ENCODE measurements around the gene RCAN2. TPM values are rescaled to one million over a fixed set of nuclear protein-coding genes. Genes with fewer than 3 reads are reported as not detected.

RCAN2 gene
- total and polyA plus RNA-seq, 7 experiments from 2014 or later, result 1.0 TPM; not detected in 6

DNA sequence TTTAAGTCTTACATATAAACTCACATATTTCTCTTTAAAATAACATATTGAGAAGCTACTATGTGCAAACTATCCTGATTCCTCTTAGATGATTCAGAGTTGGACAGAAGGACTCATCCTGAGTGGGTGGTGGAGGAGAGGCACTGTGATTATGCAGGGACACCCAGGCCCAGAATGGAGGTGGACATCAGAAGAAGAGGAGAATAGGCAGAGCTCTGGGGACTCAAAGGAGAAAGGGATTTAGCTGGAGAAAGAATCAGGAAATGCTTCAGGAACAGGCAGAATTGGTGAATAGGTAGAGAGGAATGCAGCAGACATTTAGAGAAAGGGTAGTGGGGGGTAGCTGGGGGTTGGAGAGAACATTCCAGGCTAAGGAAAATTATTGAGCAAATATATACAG is 17.4 kb downstream of the RCAN2 start:
- Histone ChIP-seq H3K27me3 (ENCODE audit: control insufficient read depth in 2 of 2, insufficient read depth in 2 of 2, low read length in 2 of 2) (no peaks in the 10 kb centered on the region), H3K27ac (ENCODE audit: low read depth, low read length) (no peak overlapping the region), H3K36me3 (ENCODE audit: control insufficient read depth in 2 of 3, insufficient read depth in 3 of 3, low read length in 3 of 3) (no peaks in the 10 kb centered on the region), H3K4me3 (ENCODE audit: low read length) (no peak overlapping the region), H3K4me1 (ENCODE audit: control insufficient read depth in 2 of 2, insufficient read depth in 2 of 2, low read length in 2 of 2) (no peaks in the 10 kb centered on the region), H3K9me3 (ENCODE audit: control insufficient read depth in 2 of 3, low read length in 3 of 3) (no peaks in the 10 kb centered on the region)
- intact Hi-C loops (cut with micrococcal nuclease), result no loop called here
- POLR2A ChIA-PET, result no interaction called here
- Mint-ChIP-seq H3K4me1 (no peaks in the 10 kb centered on the region), H3K36me3 (no peaks in the 10 kb centered on the region), H3K4me3 (no peak overlapping the region), H3K27me3 (peaks cover 5 to 50% (median 38%) of the 10 kb centered on the region in 5 donors), H3K9me3 (peaks cover 0 to 5% (median 0%) of the 10 kb centered on the region in 11 donors), H3K27ac (no peak overlapping the region)
- CTCF ChIA-PET, result no interaction called here
- ATAC-seq (no peak), DNase-seq (no peak)

DNA sequence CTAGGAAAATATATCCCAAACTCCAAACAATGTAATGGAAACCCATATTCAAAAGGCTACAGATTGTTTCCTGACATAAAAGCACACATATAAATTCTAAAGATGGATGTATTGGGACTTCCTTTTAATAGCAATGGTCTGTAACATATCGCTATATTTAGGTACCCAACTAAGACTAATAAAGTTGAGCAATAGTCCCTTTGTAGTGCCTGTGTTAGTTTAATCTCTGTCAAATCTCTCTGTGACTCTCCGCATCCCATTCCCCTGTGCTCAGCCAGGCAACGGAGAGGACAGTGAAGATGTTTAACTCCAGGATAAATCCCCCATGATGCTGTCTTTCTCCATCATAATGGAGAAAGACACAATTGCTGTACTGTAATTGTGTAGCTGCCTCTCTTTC is 19.0 kb downstream of the RCAN2 start:
- Mint-ChIP-seq H3K27ac (no peak overlapping the region), H3K4me3 (no peak overlapping the region), H3K36me3 (no peaks in the 10 kb centered on the region), H3K9me3 (peaks cover 0 to 5% (median 0%) of the 10 kb centered on the region in 11 donors), H3K27me3 (peaks cover 2 to 50% (median 39%) of the 10 kb centered on the region in 5 donors), H3K4me1 (no peaks in the 10 kb centered on the region)
- ATAC-seq, result no peak
- Histone ChIP-seq H3K9me3 (ENCODE audit: control insufficient read depth in 2 of 3, low read length in 3 of 3) (no peaks in the 10 kb centered on the region), H3K36me3 (ENCODE audit: control insufficient read depth in 2 of 3, insufficient read depth in 3 of 3, low read length in 3 of 3) (no peaks in the 10 kb centered on the region), H3K27ac (ENCODE audit: low read depth, low read length) (no peak overlapping the region), H3K4me3 (ENCODE audit: low read length) (no peak overlapping the region), H3K27me3 (ENCODE audit: control insufficient read depth in 2 of 2, insufficient read depth in 2 of 2, low read length in 2 of 2) (no peaks in the 10 kb centered on the region), H3K4me1 (ENCODE audit: control insufficient read depth in 2 of 2, insufficient read depth in 2 of 2, low read length in 2 of 2) (no peaks in the 10 kb centered on the region)
- no peak for DNase-seq
- intact Hi-C loops (cut with micrococcal nuclease), result no loop called here
- ChIA-PET CTCF (no interaction called here), POLR2A (no interaction called here)

DNA sequence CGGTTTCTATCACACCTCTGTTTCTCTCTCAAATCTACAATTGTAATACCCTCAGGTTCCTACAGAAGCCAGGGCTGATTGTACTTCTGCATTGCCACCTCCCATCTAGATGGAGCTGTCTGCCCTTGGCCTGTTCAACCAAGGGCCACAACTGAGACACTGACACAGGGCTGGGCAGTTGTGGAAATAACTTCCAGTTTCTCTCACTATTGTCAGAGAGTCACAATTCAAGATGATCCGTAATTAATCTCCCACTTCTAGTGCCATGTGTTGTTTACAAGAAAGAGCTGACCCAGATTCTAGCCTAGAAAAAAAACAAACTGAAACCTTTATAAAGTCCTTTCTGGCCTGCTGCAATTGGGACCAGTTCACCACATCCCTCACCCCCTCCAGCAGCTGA is 22.2 kb downstream of the RCAN2 start:
- ChIA-PET CTCF (no interaction called here), POLR2A (no interaction called here)
- peaks cover 9 to 40% (median 35%) of the 10 kb centered on the region in 5 donors for H3K27me3 Mint-ChIP-seq
- H3K9me3 ChIP-seq (ENCODE audit: control insufficient read depth in 2 of 3, low read length in 3 of 3), result no peaks in the 10 kb centered on the region
- H3K4me1 ChIP-seq (ENCODE audit: control insufficient read depth in 2 of 2, insufficient read depth in 2 of 2, low read length in 2 of 2), result no peaks in the 10 kb centered on the region
- H3K4me3 ChIP-seq (ENCODE audit: low read length), result no peak overlapping the region
- H3K36me3 ChIP-seq (ENCODE audit: control insufficient read depth in 2 of 3, insufficient read depth in 3 of 3, low read length in 3 of 3), result no peaks in the 10 kb centered on the region
- H3K9me3 Mint-ChIP-seq, result peaks cover 0 to 5% (median 0%) of the 10 kb centered on the region in 11 donors
- no peak for DNase-seq
- ATAC-seq, result no peak
- H3K27me3 ChIP-seq (ENCODE audit: control insufficient read depth in 2 of 2, insufficient read depth in 2 of 2, low read length in 2 of 2), result no peaks in the 10 kb centered on the region
- intact Hi-C loops (cut with micrococcal nuclease), result no loop called here
- H3K4me3 Mint-ChIP-seq, result no peak overlapping the region
- no peaks in the 10 kb centered on the region for H3K36me3 Mint-ChIP-seq
- H3K27ac ChIP-seq (ENCODE audit: low read depth, low read length), result no peak overlapping the region
- H3K4me1 Mint-ChIP-seq, result no peaks in the 10 kb centered on the region
- no peak overlapping the region for H3K27ac Mint-ChIP-seq

DNA sequence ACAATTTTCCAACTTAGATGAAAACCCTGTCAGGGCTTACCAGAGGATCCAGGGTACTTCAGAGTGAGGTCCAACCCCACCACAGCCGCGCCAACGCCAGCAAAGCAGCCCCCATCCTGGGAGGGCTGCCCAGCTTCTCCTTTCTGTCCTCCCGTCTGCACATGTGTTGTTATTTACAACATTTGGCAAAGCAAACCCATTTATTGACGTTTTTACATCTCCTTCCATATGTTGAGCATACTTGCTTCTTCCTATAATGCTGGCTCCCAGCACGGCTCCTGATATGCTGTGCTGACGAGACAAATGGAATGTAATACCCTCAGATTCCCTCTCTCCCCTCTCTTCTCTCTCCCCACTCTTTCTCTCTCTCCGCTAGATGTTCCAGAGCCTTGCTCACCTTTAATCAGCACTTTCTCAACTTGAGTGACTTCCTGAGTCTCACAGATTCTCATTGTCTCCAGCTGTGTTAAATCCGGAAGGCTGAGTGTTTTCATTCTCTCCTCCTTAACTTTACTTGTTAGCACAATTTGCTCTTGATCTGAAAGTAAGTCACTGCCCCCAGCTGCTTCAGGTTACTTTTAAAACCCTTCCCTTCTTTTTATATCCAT is 22.7 kb downstream of the RCAN2 start:
- Histone ChIP-seq H3K36me3 (ENCODE audit: control insufficient read depth in 2 of 3, insufficient read depth in 3 of 3, low read length in 3 of 3) (no peaks in the 10 kb centered on the region), H3K9me3 (ENCODE audit: control insufficient read depth in 2 of 3, low read length in 3 of 3) (no peaks in the 10 kb centered on the region), H3K27ac (ENCODE audit: low read depth, low read length) (no peak overlapping the region), H3K4me1 (ENCODE audit: control insufficient read depth in 2 of 2, insufficient read depth in 2 of 2, low read length in 2 of 2) (no peaks in the 10 kb centered on the region), H3K4me3 (ENCODE audit: low read length) (no peak overlapping the region), H3K27me3 (ENCODE audit: control insufficient read depth in 2 of 2, insufficient read depth in 2 of 2, low read length in 2 of 2) (no peaks in the 10 kb centered on the region)
- no peak for DNase-seq
- Mint-ChIP-seq H3K27ac (no peak overlapping the region), H3K27me3 (peaks cover 13 to 41% (median 33%) of the 10 kb centered on the region in 5 donors), H3K9me3 (peaks cover 0 to 5% (median 0%) of the 10 kb centered on the region in 11 donors), H3K36me3 (no peaks in the 10 kb centered on the region), H3K4me3 (no peak overlapping the region), H3K4me1 (no peaks in the 10 kb centered on the region)
- ATAC-seq, result no peak
- POLR2A ChIA-PET, result no interaction called here
- intact Hi-C loops (cut with micrococcal nuclease), result no loop called here
- CTCF ChIA-PET, result no interaction called here

DNA sequence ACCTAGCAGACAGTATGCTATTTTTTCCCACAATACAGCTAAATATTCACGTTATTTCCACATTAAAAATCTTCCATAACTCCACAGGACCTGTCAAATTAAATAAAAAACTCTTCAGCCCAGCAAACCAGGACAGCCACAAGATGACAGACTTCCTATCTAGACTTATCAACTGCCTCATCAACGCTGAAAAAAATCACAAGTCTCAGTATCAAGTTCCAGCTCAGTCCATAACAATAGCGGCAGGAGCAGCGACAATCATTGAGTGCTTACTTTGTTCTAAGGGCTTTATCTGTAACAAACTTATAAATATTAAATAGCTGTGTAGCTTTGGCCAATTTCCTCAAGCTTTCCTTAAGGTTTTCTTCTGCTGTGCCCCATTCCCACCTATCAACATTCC is 24.7 kb downstream of the RCAN2 start:
- ChIA-PET CTCF (no interaction called here), POLR2A (no interaction called here)
- Mint-ChIP-seq H3K27ac (no peak overlapping the region), H3K4me3 (no peak overlapping the region), H3K36me3 (no peaks in the 10 kb centered on the region), H3K27me3 (peaks cover 22 to 49% (median 33%) of the 10 kb centered on the region in 5 donors), H3K9me3 (peaks cover 0 to 5% (median 0%) of the 10 kb centered on the region in 11 donors), H3K4me1 (no peaks in the 10 kb centered on the region)
- H3K36me3 ChIP-seq (ENCODE audit: control insufficient read depth in 2 of 3, insufficient read depth in 3 of 3, low read length in 3 of 3), result no peaks in the 10 kb centered on the region
- no peak overlapping the region for H3K27ac ChIP-seq (ENCODE audit: low read depth, low read length)
- H3K4me3 ChIP-seq (ENCODE audit: low read length), result no peak overlapping the region
- no peaks in the 10 kb centered on the region for H3K27me3 ChIP-seq (ENCODE audit: control insufficient read depth in 2 of 2, insufficient read depth in 2 of 2, low read length in 2 of 2)
- H3K4me1 ChIP-seq (ENCODE audit: control insufficient read depth in 2 of 2, insufficient read depth in 2 of 2, low read length in 2 of 2), result no peaks in the 10 kb centered on the region
- intact Hi-C loops (cut with micrococcal nuclease), result no loop called here
- H3K9me3 ChIP-seq (ENCODE audit: control insufficient read depth in 2 of 3, low read length in 3 of 3), result no peaks in the 10 kb centered on the region
- ATAC-seq, result no peak
- DNase-seq, result no peak

DNA sequence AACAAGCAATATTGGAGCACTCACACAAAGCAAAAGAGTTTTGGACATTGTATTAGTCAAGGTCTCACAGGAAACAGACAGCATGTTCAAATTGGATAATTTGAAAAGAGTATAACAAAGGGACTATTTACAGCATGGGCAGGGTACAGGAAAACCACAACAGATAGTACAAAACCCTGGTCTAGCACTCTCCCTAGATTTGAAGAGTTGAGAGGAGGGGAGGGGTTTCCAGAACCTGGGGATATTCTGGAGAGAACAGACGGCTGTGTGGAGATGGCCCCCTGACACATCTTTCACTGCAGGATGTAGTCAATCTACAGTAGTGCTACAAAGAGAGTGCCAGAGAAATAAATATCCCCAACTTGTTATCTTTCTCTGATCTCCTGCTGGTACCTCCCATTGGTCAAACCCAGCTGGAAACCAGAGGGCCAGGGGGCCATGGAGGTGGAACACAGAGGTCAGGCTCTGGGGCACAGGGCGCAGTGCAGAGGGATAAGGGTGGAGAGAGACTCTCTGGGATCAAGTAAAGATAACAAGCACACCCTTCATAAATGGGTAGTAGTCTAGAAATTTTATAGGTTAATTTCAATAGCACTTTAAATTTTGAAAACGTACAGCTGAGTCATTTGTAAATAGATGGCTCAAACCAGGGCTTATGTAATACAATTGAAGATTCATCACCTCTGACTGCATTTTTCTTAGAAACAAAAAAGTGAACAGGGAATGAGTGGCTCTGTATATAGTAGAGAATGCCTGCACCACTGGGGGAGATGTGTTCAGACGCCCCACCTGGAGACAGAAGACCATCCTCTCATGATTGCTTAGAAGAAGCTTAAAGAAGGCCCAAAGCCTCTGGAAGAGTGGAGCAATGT is 25.7 kb downstream of the RCAN2 start:
- Histone ChIP-seq H3K9me3 (ENCODE audit: control insufficient read depth in 2 of 3, low read length in 3 of 3) (no peaks in the 10 kb centered on the region), H3K27me3 (ENCODE audit: control insufficient read depth in 2 of 2, insufficient read depth in 2 of 2, low read length in 2 of 2) (no peaks in the 10 kb centered on the region), H3K4me3 (ENCODE audit: low read length) (no peak overlapping the region), H3K27ac (ENCODE audit: low read depth, low read length) (no peak overlapping the region), H3K4me1 (ENCODE audit: control insufficient read depth in 2 of 2, insufficient read depth in 2 of 2, low read length in 2 of 2) (no peaks in the 10 kb centered on the region), H3K36me3 (ENCODE audit: control insufficient read depth in 2 of 3, insufficient read depth in 3 of 3, low read length in 3 of 3) (no peaks in the 10 kb centered on the region)
- intact Hi-C loops (cut with micrococcal nuclease), result no loop called here
- Mint-ChIP-seq H3K4me1 (no peaks in the 10 kb centered on the region), H3K27me3 (peaks cover 22 to 47% (median 26%) of the 10 kb centered on the region in 5 donors), H3K27ac (no peak overlapping the region), H3K4me3 (no peak overlapping the region), H3K36me3 (no peaks in the 10 kb centered on the region), H3K9me3 (no peaks in the 10 kb centered on the region)
- no peak for ATAC-seq
- ChIA-PET CTCF (no interaction called here), POLR2A (no interaction called here)
- DNase-seq, result no peak

DNA sequence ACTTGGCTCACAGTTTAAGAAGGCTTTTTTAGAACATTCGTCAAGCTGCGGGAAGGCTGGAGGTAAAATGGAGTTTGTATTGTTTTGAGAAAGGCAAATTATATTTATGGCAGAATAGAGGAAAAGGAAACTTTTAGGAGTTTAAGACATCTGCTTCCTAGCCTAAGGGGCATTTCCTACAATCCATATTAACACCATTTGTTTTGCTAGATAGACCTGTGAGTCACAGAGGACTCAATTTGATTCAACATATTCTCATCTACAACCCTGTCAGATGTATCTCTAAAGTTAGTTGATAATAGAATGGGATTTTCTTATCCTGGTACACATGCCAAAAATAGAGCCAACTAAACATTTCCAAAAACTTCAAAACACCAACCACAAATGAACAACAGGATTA is 35.0 kb downstream of the RCAN2 start:
- Histone ChIP-seq H3K36me3 (ENCODE audit: control insufficient read depth in 2 of 3, insufficient read depth in 3 of 3, low read length in 3 of 3) (no peaks in the 10 kb centered on the region), H3K27ac (ENCODE audit: low read depth, low read length) (no peak overlapping the region), H3K27me3 (ENCODE audit: control insufficient read depth in 2 of 2, insufficient read depth in 2 of 2, low read length in 2 of 2) (no peaks in the 10 kb centered on the region), H3K9me3 (ENCODE audit: control insufficient read depth in 2 of 3, low read length in 3 of 3) (no peaks in the 10 kb centered on the region), H3K4me1 (ENCODE audit: control insufficient read depth in 2 of 2, insufficient read depth in 2 of 2, low read length in 2 of 2) (no peaks in the 10 kb centered on the region), H3K4me3 (ENCODE audit: low read length) (no peak overlapping the region)
- intact Hi-C loops (cut with micrococcal nuclease), result no loop called here
- Mint-ChIP-seq H3K4me3 (no peak overlapping the region), H3K9me3 (peaks cover 0 to 2% (median 0%) of the 10 kb centered on the region in 11 donors), H3K27ac (no peak overlapping the region), H3K4me1 (no peaks in the 10 kb centered on the region), H3K36me3 (no peaks in the 10 kb centered on the region), H3K27me3 (peaks cover 4 to 42% (median 36%) of the 10 kb centered on the region in 5 donors)
- ATAC-seq (no peak), DNase-seq (no peak)
- POLR2A ChIA-PET, result no interaction called here
- CTCF ChIA-PET, result no interaction called here

Data from naive thymus-derived CD4-positive, alpha-beta T cell (primary cell).